ENCODE measurements around the gene PRR19. TPM values are rescaled to one million over a fixed set of nuclear protein-coding genes. Genes with fewer than 3 reads are reported as not detected.

The PRR19 gene
- total RNA-seq, 2 experiments from 2014 or later = 0.16 TPM; not detected in 1

GRCh38 chr19:42351079-42351735 is 49.3 kb downstream of the PRR19 start:
- no peak overlapping the region for H3K27ac Mint-ChIP-seq
- no peaks in the 10 kb centered on the region for H3K9me3 ChIP-seq (ENCODE audit: control insufficient read depth in 1 of 2, insufficient read depth in 1 of 2, low read length in 2 of 2)
- ChIA-PET POLR2A (no interaction called here), CTCF (no interaction called here)
- no peaks in the 10 kb centered on the region for H3K4me1 ChIP-seq (ENCODE audit: insufficient read depth, low read length)
- no peaks in the 10 kb centered on the region for H3K9me3 Mint-ChIP-seq
- no peaks in the 10 kb centered on the region for H3K27me3 Mint-ChIP-seq
- TF ChIP-seq CTCF (IDR thresholded peaks at IDR 0.05) = no peak
- no peak overlapping the region for H3K4me3 ChIP-seq (ENCODE audit: low read length)
- H3K27me3 ChIP-seq (ENCODE audit: control insufficient read depth in 1 of 2, insufficient read depth in 2 of 2, low read length in 2 of 2) = no peaks in the 10 kb centered on the region
- no peak overlapping the region for H3K4me3 Mint-ChIP-seq
- ATAC-seq (ENCODE audit: poor library complexity) = no peak
- intact Hi-C loops (cut with DNase I, micrococcal nuclease) = no loop called here
- peaks cover 8% of the 10 kb centered on the region for H3K36me3 Mint-ChIP-seq (ENCODE audit: low read depth)
- no peaks in the 10 kb centered on the region for H3K4me1 Mint-ChIP-seq (ENCODE audit: low read depth)
- H3K36me3 ChIP-seq (ENCODE audit: insufficient read depth, low read length) = no peaks in the 10 kb centered on the region
- no peak overlapping the region for H3K27ac ChIP-seq (ENCODE audit: low read depth in 1 of 2, low read length in 2 of 2)
- no peak for DNase-seq

- no peak for TF ChIP-seq CTCF (IDR thresholded peaks at IDR 0.05)
- no peaks in the 10 kb centered on the region for H3K27me3 ChIP-seq (ENCODE audit: control insufficient read depth in 1 of 2, insufficient read depth in 2 of 2, low read length in 2 of 2)
- H3K4me1 ChIP-seq (ENCODE audit: insufficient read depth, low read length) = no peaks in the 10 kb centered on the region
- peaks cover 8% of the 10 kb centered on the region for H3K36me3 Mint-ChIP-seq (ENCODE audit: low read depth)
- no peaks in the 10 kb centered on the region for H3K9me3 Mint-ChIP-seq
- intact Hi-C loops (cut with DNase I, micrococcal nuclease) = no loop called here
- peaks cover 4% of the 10 kb centered on the region for H3K36me3 ChIP-seq (ENCODE audit: insufficient read depth, low read length)
- H3K27ac Mint-ChIP-seq = no peak overlapping the region
- H3K4me3 ChIP-seq (ENCODE audit: low read length) = no peak overlapping the region
- no peak overlapping the region for H3K4me3 Mint-ChIP-seq
- DNase-seq (peak in 2 of 14 experiments; percentile 12 to 22), ATAC-seq (ENCODE audit: poor library complexity) (no peak)
- CTCF ChIA-PET = no interaction called here
- H3K4me1 Mint-ChIP-seq (ENCODE audit: low read depth) = no peaks in the 10 kb centered on the region
- no peaks in the 10 kb centered on the region for H3K9me3 ChIP-seq (ENCODE audit: control insufficient read depth in 1 of 2, insufficient read depth in 1 of 2, low read length in 2 of 2)
- H3K27me3 Mint-ChIP-seq = no peaks in the 10 kb centered on the region
- no peak overlapping the region for H3K27ac ChIP-seq (ENCODE audit: low read depth in 1 of 2, low read length in 2 of 2)
- POLR2A ChIA-PET = no interaction called here
Observed at GRCh38 chr19:42352301-42353259, 50.6 kb downstream of the PRR19 start.

- CTCF ChIA-PET = no interaction called here
- TF ChIP-seq CTCF (IDR thresholded peaks at IDR 0.05) = no peak
- H3K27me3 ChIP-seq (ENCODE audit: control insufficient read depth in 1 of 2, insufficient read depth in 2 of 2, low read length in 2 of 2) = no peaks in the 10 kb centered on the region
- no peaks in the 10 kb centered on the region for H3K4me1 ChIP-seq (ENCODE audit: insufficient read depth, low read length)
- peaks cover 4% of the 10 kb centered on the region for H3K36me3 ChIP-seq (ENCODE audit: insufficient read depth, low read length)
- intact Hi-C loops (cut with DNase I, micrococcal nuclease) = no loop called here
- no peak overlapping the region for H3K4me3 ChIP-seq (ENCODE audit: low read length)
- DNase-seq = no peak
- no peak overlapping the region for H3K27ac ChIP-seq (ENCODE audit: low read depth in 1 of 2, low read length in 2 of 2)
- Mint-ChIP-seq H3K4me3 (no peak overlapping the region), H3K4me1 (ENCODE audit: low read depth) (no peaks in the 10 kb centered on the region), H3K27ac (no peak overlapping the region), H3K27me3 (no peaks in the 10 kb centered on the region), H3K36me3 (ENCODE audit: low read depth) (peaks cover 8% of the 10 kb centered on the region), H3K9me3 (no peaks in the 10 kb centered on the region)
- POLR2A ChIA-PET = no interaction called here
- ATAC-seq (ENCODE audit: poor library complexity) = no peak
- H3K9me3 ChIP-seq (ENCODE audit: control insufficient read depth in 1 of 2, insufficient read depth in 1 of 2, low read length in 2 of 2) = no peaks in the 10 kb centered on the region
Observed at GRCh38 chr19:42353341-42354015, 51.5 kb downstream of the PRR19 start.

Data from CD4-positive, alpha-beta T cell (primary cell).